Uterus (tissue), 4 donors: ENCODE measurements around the gene PXK. TPM values are rescaled to one million over a fixed set of nuclear protein-coding genes. Genes with fewer than 3 reads are reported as not detected.

Experiments
- DNase-seq, 2 donors: peaks; one replicate each; pipeline ENCODE4 v3.0.0-alpha.2; 2019 to 2020
- H3K27ac ChIP-seq, 2 donors: fragments of 200-600 bp; sonication (generic); 1 replicate in 1 of 2; 2 replicates in 1 of 2; pipeline ENCODE4 v1.5.1; 2016 to 2018
- H3K27me3 ChIP-seq, 2 donors: fragments of 200-600 bp; sonication (generic); one replicate each; pipeline ENCODE4 v1.5.1; 2018 to 2019; ENCODE audit warnings: control low read depth in 1 of 2
- H3K36me3 ChIP-seq, 2 donors: fragments of 200-600 bp; sonication (generic); one replicate each; pipeline ENCODE4 v1.5.1; 2019; ENCODE audit warnings: control low read depth in 1 of 2
- H3K4me1 ChIP-seq, 2 donors: fragments of 200-600 bp; sonication (generic); one replicate each; pipeline ENCODE4 v1.5.1; 2018 to 2019; ENCODE audit warnings: control low read depth in 1 of 2
- H3K4me3 ChIP-seq, 2 donors: fragments of 200-600 bp; sonication (generic); 1 replicate in 1 of 2; 2 replicates in 1 of 2; pipeline ENCODE4 v1.5.1; 2018 to 2019; ENCODE audit warnings: mild to moderate bottlenecking in 1 of 2
- H3K9me3 ChIP-seq, 2 donors: fragments of 200-600 bp; sonication (generic); one replicate each; pipeline ENCODE4 v1.5.1; 2019; ENCODE audit warnings: control low read depth in 1 of 2
- CTCF ChIP-seq, 4 experiments: fragments of 200-600 bp in 2 of 4; fragments of 450-650 bp in 2 of 4; sonication (generic) in 2 of 4; IDR thresholded peaks; one replicate each; pipeline ENCODE4 v1.5.1; 2016 to 2019; ENCODE audit warnings: antibody characterized with exemption in 4 of 4, mild to moderate bottlenecking in 2 of 4, moderate library complexity in 1 of 4
- POLR2A ChIP-seq, 2 donors: fragments of 450-650 bp; IDR thresholded peaks; one replicate each; pipeline ENCODE4 v1.6.1; 2016; ENCODE audit warnings: antibody characterized with exemption in 2 of 2, mild to moderate bottlenecking in 1 of 2, moderate library complexity in 1 of 2
- intact Hi-C: fragments of 100-400 bp; cut with DNase I; formaldehyde crosslinking; loops from one replicate; pipeline ENCODE4 v1.15.1; 2023; ENCODE audit warnings: low total_unique reads
- small RNA-seq: library from RNA; depleted of rRNA; stranded (forward); fragments of <200 nt; gene quantifications from one replicate; pipeline ENCODE3, GENCODE V24; 2016
- total RNA-seq, 4 donors: library from RNA; depleted of rRNA in 3 of 4; stranded (reverse); fragments of >200 nt in 3 of 4; gene quantifications; one replicate each; pipeline versions ENCODE4 v1.1.0 to v1.2.4, GENCODE V29; 2014 to 2023
- donor health status: DM: yes; HTN: yes; CAD: no.

PXK gene
- total RNA-seq, 4 donors from 2014 or later, result 15.1 to 50.5 (median 41.1) TPM

GRCh38 chr3:58474967-58475578 lies 142.4 kb downstream of the PXK start:
- H3K36me3 ChIP-seq, result no peaks in the 10 kb centered on the region
- no peaks in the 10 kb centered on the region for H3K4me1 ChIP-seq
- H3K27me3 ChIP-seq, result no peaks in the 10 kb centered on the region
- DNase-seq, result no peak
- H3K9me3 ChIP-seq, result no peaks in the 10 kb centered on the region
- H3K27ac ChIP-seq, result no peak overlapping the region
- no peak for TF ChIP-seq CTCF (IDR thresholded peaks at IDR 0.05)
- no peak for TF ChIP-seq POLR2A (IDR thresholded peaks at IDR 0.05)
- intact Hi-C loops, result no loop called here
- H3K4me3 ChIP-seq, result no peak overlapping the region

Small RNA genes lying within 50 kb of the gene (small RNA-seq; reads per million reads assigned to genes)
- not detected for gene AC098479.1

Other genes starting within 250 kb of the PXK start
- 1 to 10 TPM in 3 of 4 donors, under 1 TPM in 1; 0.77 to 3.2 (median 2.4) TPM for gene DNASE1L3, start 121.9 kb upstream of the PXK start, total RNA-seq
- gene ABHD6, start 95.1 kb upstream of the PXK start, total RNA-seq, result 10 to 100 TPM in 3 of 4 donors, 1 to 10 TPM in 1; 6.7 to 20.6 (median 15.8) TPM
- 10 to 100 TPM in 2 of 4 donors, 1 to 10 TPM in 2; 1.5 to 26.7 (median 9.7) TPM for gene RPP14, start 26.6 kb upstream of the PXK start, total RNA-seq
- gene HTD2, start 26.4 kb upstream of the PXK start, total RNA-seq, result 10 to 100 TPM in 2 of 4 donors, 1 to 10 TPM in 2; 1.2 to 39.6 (median 7.8) TPM
- gene PDHB, start 100.9 kb downstream of the PXK start, total RNA-seq, result 100 to 1,000 TPM in 1 of 4 donors, 10 to 100 TPM in 3; 40.9 to 100 (median 49.7) TPM
- gene KCTD6, start 159.2 kb downstream of the PXK start, total RNA-seq, result 10 to 100 TPM; 21.0 to 27.4 (median 24.3) TPM
- 10 to 100 TPM; 10.3 to 33.7 (median 23.6) TPM for gene ACOX2, start 204.3 kb downstream of the PXK start, total RNA-seq
- 100 to 1,000 TPM in 1 of 4 donors, 10 to 100 TPM in 3; 16.2 to 140 (median 61.2) TPM for gene FAM107A, start 244.5 kb downstream of the PXK start, total RNA-seq